ENCODE measurements around the gene LSAMP. TPM values are rescaled to one million over a fixed set of nuclear protein-coding genes. Genes with fewer than 3 reads are reported as not detected.

LSAMP gene
- polyA plus RNA-seq, 2 of the 4 experiments (the other 2 are of a cell fraction): 0.12 to 0.53 TPM

GRCh38 chr3:115805520-115805919 lies 639.8 kb downstream of the LSAMP start:
- no peak for DNase-seq (ENCODE audit: low read depth in 1 of 2, low spot score in 1 of 2)
- peak; percentile 23 for FAIRE-seq
- ATAC-seq: no peak
- Histone ChIP-seq H3K4me2 (peak overlapping the region; percentile 64; the same call in 2 of the 3 replicates), H3K4me1 (peaks cover 45% of the 10 kb centered on the region), H3K4me3 (no peak overlapping the region), H3K27ac (peak overlapping the region; percentile 75 to 81), H3K9me3 (no peaks in the 10 kb centered on the region)
- CTCF ChIA-PET: interaction anchor here (1.3 to 4.4 kb wide), 4 partner anchors 10 to 588 kb away, joined by 4 to 39 read pairs (median 6); no protein-coding TSS in a partner anchor
- TF ChIP-seq POLR2AphosphoS2 (conservative IDR thresholded peaks at IDR 0.05; ENCODE audit: low read length) (no peak), HDAC2 (IDR thresholded peaks at IDR 0.05) (no peak), ATOH8 (CRISPR knock-in tag; IDR thresholded peaks at IDR 0.05; ENCODE audit: low read depth) (no peak), EHMT2 (IDR thresholded peaks at IDR 0.05; ENCODE audit: low read depth) (no peak), PBX3 (IDR thresholded peaks at IDR 0.05) (no peak), HEYL (CRISPR knock-in tag; IDR thresholded peaks at IDR 0.05) (no peak), RAD21 (conservative IDR thresholded peaks at IDR 0.05 in 1 of 2, IDR thresholded peaks at IDR 0.05 in 1 of 2) (no peak), MAZ (IDR thresholded peaks at IDR 0.05; ENCODE audit: borderline replicate concordance, low read depth, low read length) (no peak), HMGXB4 (CRISPR knock-in tag; IDR thresholded peaks at IDR 0.05; ENCODE audit: borderline replicate concordance) (no peak), FOSL2 (IDR thresholded peaks at IDR 0.05) (no peak), FOSL2 (CRISPR knock-in tag; IDR thresholded peaks at IDR 0.05) (no peak), POLR2A (IDR thresholded peaks at IDR 0.05; ENCODE audit: low read length) (no peak), CBX8 (IDR thresholded peaks at IDR 0.05) (no peak), SREBF2 (IDR thresholded peaks at IDR 0.05) (no peak), MYC (IDR thresholded peaks at IDR 0.05; ENCODE audit: borderline replicate concordance, low read length) (no peak)
- 87% methylated on average over 4 of the region's 4 CpGs for WGBS (ENCODE audit: missing lambda C conversion rate)
- POLR2A ChIA-PET: interaction anchor here (1.0 to 1.6 kb wide), 3 partner anchors 9 to 659 kb away, joined by 3 to 5 read pairs (median 4); partner anchors contain the start of gene ZBTB20

- FAIRE-seq (no peak), DNase-seq (ENCODE audit: low read depth in 1 of 2, low spot score in 1 of 2) (peak; percentile 28 to 66), ATAC-seq (peak; percentile 44 to 51; a peak in 5 of 6 replicates)
- Histone ChIP-seq H3K4me3 (no peak overlapping the region), H3K4me1 (peaks cover 53% of the 10 kb centered on the region), H3K9me3 (no peaks in the 10 kb centered on the region), H3K4me2 (peak overlapping the region; percentile 64), H3K27ac (peak overlapping the region; percentile 75 to 81)
- POLR2A ChIA-PET: interaction anchor here (1.0 to 1.6 kb wide), 3 partner anchors 10 to 658 kb away, joined by 3 to 5 read pairs (median 4); partner anchors contain the start of gene ZBTB20
- CTCF ChIA-PET: interaction anchor here (0.7 to 4.4 kb wide), 6 partner anchors 10 to 1368 kb away, joined by 3 to 39 read pairs (median 4); no protein-coding TSS in a partner anchor
- WGBS (ENCODE audit: missing lambda C conversion rate): 3% methylated on average over 2 of the region's 2 CpGs
- peak; percentile 53 to 56; a peak in 3 of 5 replicates for TF ChIP-seq EP300 (IDR thresholded peaks at IDR 0.05)
- TF ChIP-seq JUN (IDR thresholded peaks at IDR 0.05): peak; percentile 47 to 77; a peak in 2 of 5 replicates
- no peak for TF ChIP-seq RFX5 (IDR thresholded peaks at IDR 0.05)
- peak; percentile 85 for TF ChIP-seq NFE2L2 (conservative IDR thresholded peaks at IDR 0.05; ENCODE audit: low read length)
- no peak for TF ChIP-seq HDAC2 (IDR thresholded peaks at IDR 0.05)
- TF ChIP-seq CTCF (IDR thresholded peaks at IDR 0.05): no peak
- peak; percentile 95 for TF ChIP-seq JUNB (IDR thresholded peaks at IDR 0.05)
- TF ChIP-seq FOSL2 (IDR thresholded peaks at IDR 0.05): peak; percentile 83
- TF ChIP-seq FOSL2 (CRISPR knock-in tag; IDR thresholded peaks at IDR 0.05): peak; percentile 83
- no peak for TF ChIP-seq MAZ (IDR thresholded peaks at IDR 0.05; ENCODE audit: borderline replicate concordance, low read depth, low read length)
- no peak for TF ChIP-seq ELK1 (IDR thresholded peaks at IDR 0.05; ENCODE audit: low read depth, low read length)
- TF ChIP-seq HEYL (CRISPR knock-in tag; IDR thresholded peaks at IDR 0.05): no peak
- no peak for TF ChIP-seq RNF2 (IDR thresholded peaks at IDR 0.05; ENCODE audit: borderline replicate concordance, low read depth)
- no peak for TF ChIP-seq RAD21 (conservative IDR thresholded peaks at IDR 0.05 in 1 of 2, IDR thresholded peaks at IDR 0.05 in 1 of 2)
- no peak for TF ChIP-seq KDM5A (IDR thresholded peaks at IDR 0.05)
- no peak for TF ChIP-seq BHLHE40 (IDR thresholded peaks at IDR 0.05; ENCODE audit: low read depth, low read length)
- TF ChIP-seq SREBF2 (IDR thresholded peaks at IDR 0.05): no peak
- TF ChIP-seq ZNF302 (CRISPR knock-in tag; IDR thresholded peaks at IDR 0.05): no peak
- no peak for TF ChIP-seq RCOR1 (IDR thresholded peaks at IDR 0.05; ENCODE audit: low read depth, low read length)
- no peak for TF ChIP-seq RARB (CRISPR knock-in tag; IDR thresholded peaks at IDR 0.05)
- peak; percentile 29; the same call in 1 of the 2 replicates for TF ChIP-seq GATA3 (IDR thresholded peaks at IDR 0.05; ENCODE audit: borderline replicate concordance)
- TF ChIP-seq SMC3 (IDR thresholded peaks at IDR 0.05): no peak
- TF ChIP-seq MYC (IDR thresholded peaks at IDR 0.05; ENCODE audit: borderline replicate concordance, low read length): no peak; the same call in 1 of the 2 replicates
- no peak for TF ChIP-seq FOSB (CRISPR knock-in tag; IDR thresholded peaks at IDR 0.05)
- no peak for TF ChIP-seq TFCP2L1 (CRISPR knock-in tag; IDR thresholded peaks at IDR 0.05)
- no peak for TF ChIP-seq EHMT2 (IDR thresholded peaks at IDR 0.05; ENCODE audit: low read depth)
Measured at GRCh38 chr3:115804713-115805119, 640.6 kb downstream of the LSAMP start.
